SJCRH30 (cell line): ENCODE results near the gene SUPT5H. TPM values are rescaled to one million over a fixed set of nuclear protein-coding genes. Genes with fewer than 3 reads are reported as not detected.

Experiments used
- DNase-seq, 2 experiments: peaks; one replicate each; pipeline ENCODE4 v3.0.0-alpha.2; 2015 to 2020
- H3K27ac ChIP-seq: fragments of 250-450 bp; sonication (Bioruptor Pico); 2 replicates; pipeline ENCODE4 v1.5.1; 2020; ENCODE audit warnings: mild to moderate bottlenecking, moderate library complexity
- H3K27me3 ChIP-seq: fragments of 250-450 bp; sonication (Bioruptor Pico); 2 replicates; pipeline ENCODE4 v1.5.1; 2020; ENCODE audit warnings: mild to moderate bottlenecking, moderate library complexity
- H3K36me3 ChIP-seq: fragments of 250-450 bp; sonication (Bioruptor Pico); 2 replicates; pipeline ENCODE4 v1.5.1; 2020; ENCODE audit warnings: mild to moderate bottlenecking, moderate library complexity
- H3K4me1 ChIP-seq: fragments of 250-450 bp; sonication (Bioruptor Pico); 2 replicates; pipeline ENCODE4 v1.5.1; 2020; ENCODE audit warnings: mild to moderate bottlenecking, moderate library complexity
- H3K4me3 ChIP-seq: fragments of 250-450 bp; sonication (Bioruptor Pico); 2 replicates; pipeline ENCODE4 v1.5.1; 2020; ENCODE audit warnings: mild to moderate bottlenecking, moderate library complexity
- H3K9me3 ChIP-seq: fragments of 250-450 bp; sonication (Bioruptor Pico); replicated peaks from 2 replicates; pipeline ENCODE4 v1.5.1; 2020; ENCODE audit warnings: mild to moderate bottlenecking, moderate library complexity
- total RNA-seq: library from RNA; depleted of rRNA; stranded (reverse); fragments of >200 nt; shearing (Covaris generic); gene quantifications from 2 replicates; pipeline ENCODE4 v1.2.3, GENCODE V29; 2014

Gene SUPT5H
- total RNA-seq, 1 experiment from 2014 or later = 106 TPM

- Histone ChIP-seq H3K4me1 (peaks cover 23% of the 10 kb centered on the region), H3K4me3 (peak within 1 kb of the TSS; percentile 96), H3K36me3 (no peaks in the 10 kb centered on the region), H3K27me3 (no peaks in the 10 kb centered on the region), H3K9me3 (no peaks in the 10 kb centered on the region), H3K27ac (peak within 1 kb of the TSS; percentile 32; the same call in 1 of the 2 replicates)
- peak; percentile 83 to 90 for DNase-seq
Measured at GRCh38 chr19:39406656-39407409, 38.5 kb upstream of the SUPT5H start, which contains the start of gene ZFP36. Gene ZFP36 (plus strand): TSS chr19:39406847. CDS start chr19:39406905, 58 bp downstream.

GRCh38 chr19:39407410-39407659 is 38.0 kb upstream of the SUPT5H start:
- no peaks in the 10 kb centered on the region for H3K27me3 ChIP-seq
- H3K4me3 ChIP-seq = peak overlapping the region; percentile 96
- no peak for DNase-seq
- peaks cover 21% of the 10 kb centered on the region for H3K4me1 ChIP-seq
- no peaks in the 10 kb centered on the region for H3K36me3 ChIP-seq
- no peak overlapping the region; the same call in 1 of the 2 replicates for H3K27ac ChIP-seq
- no peaks in the 10 kb centered on the region for H3K9me3 ChIP-seq

DNA sequence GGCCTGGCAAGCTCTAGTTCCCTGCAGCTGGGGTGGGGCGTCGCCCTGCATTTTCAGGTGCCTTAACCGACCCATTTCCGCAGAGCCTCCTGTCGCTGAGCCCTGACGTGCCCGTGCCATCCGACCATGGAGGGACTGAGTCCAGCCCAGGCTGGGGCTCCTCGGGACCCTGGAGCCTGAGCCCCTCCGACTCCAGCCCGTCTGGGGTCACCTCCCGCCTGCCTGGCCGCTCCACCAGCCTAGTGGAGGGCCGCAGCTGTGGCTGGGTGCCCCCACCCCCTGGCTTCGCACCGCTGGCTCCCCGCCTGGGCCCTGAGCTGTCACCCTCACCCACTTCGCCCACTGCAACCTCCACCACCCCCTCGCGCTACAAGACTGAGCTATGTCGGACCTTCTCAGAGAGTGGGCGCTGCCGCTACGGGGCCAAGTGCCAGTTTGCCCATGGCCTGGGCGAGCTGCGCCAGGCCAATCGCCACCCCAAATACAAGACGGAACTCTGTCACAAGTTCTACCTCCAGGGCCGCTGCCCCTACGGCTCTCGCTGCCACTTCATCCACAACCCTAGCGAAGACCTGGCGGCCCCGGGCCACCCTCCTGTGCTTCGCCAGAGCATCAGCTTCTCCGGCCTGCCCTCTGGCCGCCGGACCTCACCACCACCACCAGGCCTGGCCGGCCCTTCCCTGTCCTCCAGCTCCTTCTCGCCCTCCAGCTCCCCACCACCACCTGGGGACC is 37.6 kb upstream of the SUPT5H start:
- no peaks in the 10 kb centered on the region for H3K27me3 ChIP-seq
- peaks cover 19% of the 10 kb centered on the region for H3K4me1 ChIP-seq
- peak overlapping the region; percentile 96 for H3K4me3 ChIP-seq
- H3K36me3 ChIP-seq = no peaks in the 10 kb centered on the region
- no peaks in the 10 kb centered on the region for H3K9me3 ChIP-seq
- DNase-seq = no peak
- no peak overlapping the region for H3K27ac ChIP-seq

GRCh38 chr19:39408392-39409207 is 36.8 kb upstream of the SUPT5H start:
- no peak for DNase-seq
- Histone ChIP-seq H3K9me3 (no peaks in the 10 kb centered on the region), H3K4me3 (no peak overlapping the region), H3K4me1 (peaks cover 19% of the 10 kb centered on the region), H3K27me3 (no peaks in the 10 kb centered on the region), H3K36me3 (no peaks in the 10 kb centered on the region), H3K27ac (no peak overlapping the region)

- H3K4me1 ChIP-seq = peaks cover 14% of the 10 kb centered on the region
Measured at GRCh38 chr19:39409208-39410016, 36.0 kb upstream of the SUPT5H start.

DNA sequence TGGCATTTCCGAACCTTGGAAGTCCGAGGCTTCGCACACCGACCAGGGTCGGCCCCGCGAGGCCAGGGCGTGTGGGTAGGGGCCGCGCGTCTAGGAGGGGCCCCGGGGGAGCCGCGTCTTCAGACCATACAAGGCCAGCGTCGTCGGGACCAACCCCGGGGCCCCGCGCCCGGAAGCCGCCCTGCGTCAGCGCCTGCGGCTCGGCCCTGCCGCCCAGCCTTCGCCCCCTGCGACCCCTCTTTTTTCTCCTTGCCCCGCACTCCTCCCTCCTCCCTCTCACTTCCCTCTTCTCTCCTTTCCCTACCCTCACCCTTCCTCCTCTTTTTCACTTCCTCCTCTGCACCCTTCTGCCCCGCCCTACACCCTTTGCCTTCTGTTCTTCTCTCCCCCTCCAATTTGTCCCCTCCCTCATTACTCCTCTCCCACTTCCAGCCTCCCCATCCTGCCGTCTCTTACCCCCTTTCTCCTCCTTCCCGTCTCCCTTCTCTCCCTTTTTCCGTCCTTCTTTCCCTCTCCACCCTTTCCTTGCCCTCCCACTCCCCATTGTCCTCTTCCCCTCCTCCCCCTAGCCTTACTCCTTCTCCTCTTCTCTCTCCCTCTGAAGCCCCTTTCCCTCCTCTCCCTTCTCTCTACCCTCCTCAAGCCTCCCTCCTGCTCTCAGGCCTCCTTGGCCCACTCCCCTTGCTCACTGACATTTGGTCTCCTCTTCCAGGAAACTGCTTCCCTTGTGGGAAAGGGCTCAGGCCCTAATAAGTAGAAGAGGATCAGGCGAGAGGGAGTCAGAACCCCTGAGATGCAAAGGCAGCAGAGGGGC is 35.2 kb upstream of the SUPT5H start:
- Histone ChIP-seq H3K9me3 (no peaks in the 10 kb centered on the region), H3K4me3 (peak overlapping the region; percentile 64), H3K27ac (peak overlapping the region; percentile 49), H3K36me3 (no peaks in the 10 kb centered on the region), H3K4me1 (peaks cover 14% of the 10 kb centered on the region), H3K27me3 (no peaks in the 10 kb centered on the region)
- DNase-seq = peak; percentile 62 to 69

More at GRCh38 chr19:39409208-39410016, 36.0 kb upstream of the SUPT5H start:
- Histone ChIP-seq H3K9me3 (no peaks in the 10 kb centered on the region), H3K27ac (peak overlapping the region; percentile 49), H3K36me3 (no peaks in the 10 kb centered on the region), H3K27me3 (no peaks in the 10 kb centered on the region), H3K4me3 (peak overlapping the region; percentile 64)
- peak; percentile 61 to 70 for DNase-seq

DNA sequence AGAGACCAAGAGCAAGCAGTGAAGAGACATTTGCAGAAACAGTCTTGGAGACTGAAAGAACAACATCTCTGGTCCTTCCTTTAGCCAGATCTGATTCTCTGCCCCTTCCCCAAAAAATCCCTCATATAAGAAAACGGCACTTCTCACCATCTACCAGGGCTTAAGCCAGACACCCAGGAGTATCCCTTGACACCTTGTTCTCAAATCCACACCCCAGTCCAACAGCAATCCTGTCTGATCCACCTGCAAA is 34.6 kb upstream of the SUPT5H start:
- H3K36me3 ChIP-seq = no peaks in the 10 kb centered on the region
- no peaks in the 10 kb centered on the region for H3K27me3 ChIP-seq
- no peak overlapping the region for H3K27ac ChIP-seq
- H3K9me3 ChIP-seq = no peaks in the 10 kb centered on the region
- H3K4me3 ChIP-seq = peak overlapping the region; percentile 64
- no peak for DNase-seq
- H3K4me1 ChIP-seq = peaks cover 14% of the 10 kb centered on the region

DNA sequence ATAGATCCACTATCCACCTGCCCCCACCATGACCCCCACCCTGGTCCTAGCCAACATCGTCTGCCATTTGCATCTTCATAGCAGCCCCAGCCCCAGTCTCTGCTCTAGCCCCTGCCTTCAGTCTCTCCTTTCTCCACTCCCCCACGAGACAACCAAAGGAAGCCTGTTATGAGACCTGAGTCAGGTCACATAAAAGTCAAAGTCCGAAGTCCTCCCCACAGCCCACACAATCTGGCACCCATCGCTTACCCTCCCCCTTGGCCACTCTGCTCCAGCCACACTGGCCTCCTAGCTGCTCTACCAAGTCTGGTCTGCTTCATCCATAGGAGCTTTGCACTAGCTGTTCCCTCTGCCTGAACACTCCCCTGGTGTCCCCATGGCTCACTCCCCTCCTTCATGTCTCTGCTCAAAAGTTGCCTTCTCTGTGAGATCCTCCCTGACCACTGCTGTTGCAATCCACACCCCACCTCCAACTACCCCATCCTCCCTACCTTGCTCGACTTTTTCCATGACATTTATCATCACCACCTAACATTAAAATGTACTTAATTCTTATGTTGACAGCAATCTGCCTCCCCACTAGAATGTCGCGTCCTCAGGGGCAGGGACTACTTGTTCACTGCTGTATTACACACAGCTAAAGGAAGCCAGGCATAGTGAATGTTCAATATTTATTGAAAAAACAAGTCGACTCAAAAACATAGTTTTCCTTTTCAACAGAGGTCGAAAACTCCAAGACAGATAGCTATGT is 34.1 kb upstream of the SUPT5H start:
- Histone ChIP-seq H3K4me3 (peak overlapping the region; percentile 36), H3K36me3 (no peaks in the 10 kb centered on the region), H3K27ac (no peak overlapping the region), H3K9me3 (no peaks in the 10 kb centered on the region), H3K4me1 (peaks cover 14% of the 10 kb centered on the region), H3K27me3 (no peaks in the 10 kb centered on the region)
- DNase-seq = no peak

DNA sequence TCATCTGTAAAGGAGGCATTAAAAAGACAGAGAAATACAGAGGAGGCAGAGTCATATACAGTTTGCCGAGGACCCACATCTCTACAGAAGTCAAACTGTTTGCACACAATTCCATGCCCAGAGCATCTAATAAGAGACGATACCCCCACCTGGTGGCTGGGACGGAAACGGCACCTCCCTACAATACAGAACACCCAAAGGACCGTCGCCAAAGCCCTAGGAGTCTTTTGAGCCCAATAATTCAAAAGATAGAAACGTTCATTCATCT is 33.6 kb upstream of the SUPT5H start:
- H3K36me3 ChIP-seq = no peaks in the 10 kb centered on the region
- peak; percentile 94 to 98 for DNase-seq
- H3K4me1 ChIP-seq = peaks cover 14% of the 10 kb centered on the region
- H3K27me3 ChIP-seq = no peaks in the 10 kb centered on the region
- peak overlapping the region; percentile 36 for H3K4me3 ChIP-seq
- H3K27ac ChIP-seq = no peak overlapping the region
- H3K9me3 ChIP-seq = no peaks in the 10 kb centered on the region

DNA sequence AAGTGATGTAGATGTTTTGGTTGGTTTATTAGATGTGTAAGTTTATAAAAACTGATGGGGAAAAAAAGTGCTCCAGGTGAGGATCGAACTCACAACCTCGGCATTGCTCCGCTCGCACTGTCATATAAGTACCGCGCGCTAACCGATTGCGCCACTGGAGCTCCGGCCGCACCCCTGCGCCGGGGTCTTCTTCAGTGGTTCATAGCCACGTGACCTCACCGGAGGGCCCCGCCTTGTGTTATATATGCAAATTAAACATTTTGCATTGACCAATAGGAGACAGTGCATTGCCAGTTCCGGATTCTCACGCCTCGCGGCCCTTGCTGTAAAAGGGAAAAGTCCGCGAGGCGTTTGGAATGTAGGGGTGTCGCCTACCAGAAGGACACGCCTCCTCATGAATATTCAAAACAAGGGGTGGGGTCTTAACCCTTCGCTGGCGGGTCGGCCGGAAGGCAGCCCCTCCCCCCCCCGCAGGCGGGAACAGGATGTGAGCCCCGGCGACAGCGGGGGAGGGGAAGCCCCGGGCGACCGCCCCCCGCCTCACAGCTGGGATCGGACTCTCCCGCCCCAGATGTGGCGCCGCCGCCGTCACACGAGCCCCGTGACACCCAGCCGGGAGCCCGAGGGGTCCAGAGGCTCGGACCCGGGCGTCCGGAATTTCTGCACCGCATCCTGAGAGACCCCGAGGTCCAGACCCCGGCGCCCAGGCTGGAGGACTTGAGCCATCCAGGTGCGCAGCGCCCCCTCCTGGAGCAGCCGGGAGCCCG is 33.1 kb upstream of the SUPT5H start, which contains the start of gene PLEKHG2:
Gene PLEKHG2 (plus strand): TSS at position 570 of the 767 bp plus-strand sequence. CDS start 1,418 bp downstream, outside the sequence.
- Histone ChIP-seq H3K9me3 (no peaks in the 10 kb centered on the region), H3K4me1 (peaks cover 14% of the 10 kb centered on the region), H3K36me3 (no peaks in the 10 kb centered on the region), H3K27ac (peak within 1 kb of the TSS; percentile 72), H3K4me3 (peak within 1 kb of the TSS; percentile 80), H3K27me3 (no peaks in the 10 kb centered on the region)
- peak; percentile 100 for DNase-seq

- H3K4me1 ChIP-seq = peaks cover 14% of the 10 kb centered on the region
- H3K9me3 ChIP-seq = no peaks in the 10 kb centered on the region
- H3K4me3 ChIP-seq = peak overlapping the region; percentile 80
- no peaks in the 10 kb centered on the region for H3K27me3 ChIP-seq
- H3K36me3 ChIP-seq = peaks cover 2% of the 10 kb centered on the region; the same call in 1 of the 2 replicates
- no peak for DNase-seq
- H3K27ac ChIP-seq = peak overlapping the region; percentile 72
Measured at GRCh38 chr19:39412867-39413271, 32.5 kb upstream of the SUPT5H start.

DNA sequence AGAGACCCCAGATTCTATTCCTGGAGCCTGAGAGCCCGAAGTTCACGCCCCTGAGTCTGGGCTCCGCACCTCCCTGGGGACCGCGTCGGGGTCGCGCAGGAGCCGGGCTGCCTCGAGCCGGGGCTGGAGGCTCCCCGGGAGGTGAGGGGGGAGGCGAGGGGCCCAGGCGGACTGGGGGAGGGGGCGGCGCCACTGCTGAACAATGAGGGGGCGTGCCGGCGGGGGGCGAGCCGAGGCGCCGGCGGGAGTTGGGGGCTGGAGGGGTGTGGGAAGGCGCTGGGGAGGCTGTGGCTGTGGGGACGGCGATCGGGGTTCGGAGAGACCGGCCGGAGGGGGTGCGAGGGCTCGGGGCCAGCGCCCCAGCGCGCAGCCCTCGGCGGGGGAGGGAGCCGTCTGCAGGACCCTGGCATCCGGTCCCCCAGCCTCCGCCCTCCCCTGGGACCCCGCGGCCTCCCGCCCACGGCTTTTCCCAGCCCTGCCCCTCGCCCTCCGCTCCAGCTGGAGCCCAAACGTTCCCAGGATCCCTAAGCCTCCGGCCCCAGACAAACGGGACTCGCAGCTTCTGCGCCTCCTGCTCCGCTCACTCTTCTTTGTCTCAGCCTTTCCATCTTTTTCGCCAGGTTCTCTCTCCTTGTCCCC is 32.0 kb upstream of the SUPT5H start:
- peaks cover 14% of the 10 kb centered on the region for H3K4me1 ChIP-seq
- peaks cover 7% of the 10 kb centered on the region for H3K36me3 ChIP-seq
- no peaks in the 10 kb centered on the region for H3K9me3 ChIP-seq
- H3K27ac ChIP-seq = peak overlapping the region; percentile 72
- H3K4me3 ChIP-seq = peak overlapping the region; percentile 80
- H3K27me3 ChIP-seq = no peaks in the 10 kb centered on the region
- DNase-seq = peak; percentile 85 to 87
